GM12874 (cell line): Measurements from ENCODE around the gene NARS2.

Source experiments
- CTCF ChIP-seq: IDR thresholded peaks from 2 replicates; pipeline ENCODE4 v1.5.1; 2011; ENCODE audit warnings: low read depth, mild to moderate bottlenecking, control low read depth, low read length, moderate library complexity; ENCODE audit not compliant: insufficient read depth

NARS2 gene

GRCh38 chr11:78560153-78560552 lies 14.5 kb downstream of the NARS2 start:
- no peak for TF ChIP-seq CTCF

GRCh38 chr11:78557236-78557635 lies 17.4 kb downstream of the NARS2 start:
- no peak for TF ChIP-seq CTCF

- no peak for TF ChIP-seq CTCF
Observed at GRCh38 chr11:78555592-78555991, 19.1 kb downstream of the NARS2 start.

GRCh38 chr11:78552881-78553280 lies 21.8 kb downstream of the NARS2 start:
- TF ChIP-seq CTCF, result no peak

- no peak for TF ChIP-seq CTCF
Observed at GRCh38 chr11:78551066-78551465, 23.6 kb downstream of the NARS2 start.

GRCh38 chr11:78549624-78550409 lies 24.8 kb downstream of the NARS2 start:
- TF ChIP-seq CTCF, result no peak

- no peak for TF ChIP-seq CTCF
Observed at GRCh38 chr11:78548911-78549590, 25.6 kb downstream of the NARS2 start.
